Left hindlimb (tissue), 1 donor: ENCODE measurements around the gene APC.
"Not testable (repeated sequence)": the region's sequence is repeated elsewhere in the genome, so short reads cannot be mapped to it uniquely, and the experiment has no call there.

ENCODE experiments used
- DNase-seq: peaks from one replicate; pipeline ENCODE4 v3.0.0-alpha.2; 2018

The APC gene

DNA sequence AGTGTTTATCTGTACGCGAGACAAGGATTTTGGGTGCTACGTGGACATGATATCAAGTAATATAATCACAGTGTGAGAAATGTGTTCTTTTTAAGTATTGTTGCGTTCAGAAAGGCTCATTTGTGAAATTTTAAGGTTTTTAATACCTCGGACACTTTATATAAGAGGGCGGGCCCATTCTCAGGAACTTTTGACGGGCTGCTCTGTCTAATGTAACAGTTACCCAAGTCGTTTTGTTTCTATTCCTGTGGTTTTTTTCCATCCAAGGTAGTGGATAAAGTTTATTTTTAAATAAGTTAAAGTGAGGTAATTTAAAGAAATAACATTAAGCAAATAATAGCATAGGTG, 123.9 kb downstream of the APC start:
- no peak for DNase-seq

DNA sequence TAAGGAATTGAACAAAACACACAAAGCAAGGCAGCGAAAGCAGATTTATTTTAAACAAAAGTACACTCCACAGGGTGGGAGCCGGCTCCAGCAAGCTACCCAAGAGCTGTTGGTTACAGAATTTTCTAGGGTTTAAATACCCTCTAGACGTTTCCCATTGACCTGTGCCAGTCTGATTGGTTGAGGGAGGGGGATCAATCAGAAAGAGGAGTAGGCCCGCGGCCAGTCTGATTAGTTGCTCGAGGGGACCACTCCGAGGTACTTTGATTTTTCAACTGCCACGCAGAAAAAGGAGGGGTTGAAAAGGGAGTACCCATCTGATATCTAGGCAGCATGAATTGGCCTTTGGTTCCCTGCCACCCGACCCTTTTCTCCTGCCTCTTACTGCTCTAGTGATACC, 124.4 kb downstream of the APC start:
- no peak for DNase-seq

DNA sequence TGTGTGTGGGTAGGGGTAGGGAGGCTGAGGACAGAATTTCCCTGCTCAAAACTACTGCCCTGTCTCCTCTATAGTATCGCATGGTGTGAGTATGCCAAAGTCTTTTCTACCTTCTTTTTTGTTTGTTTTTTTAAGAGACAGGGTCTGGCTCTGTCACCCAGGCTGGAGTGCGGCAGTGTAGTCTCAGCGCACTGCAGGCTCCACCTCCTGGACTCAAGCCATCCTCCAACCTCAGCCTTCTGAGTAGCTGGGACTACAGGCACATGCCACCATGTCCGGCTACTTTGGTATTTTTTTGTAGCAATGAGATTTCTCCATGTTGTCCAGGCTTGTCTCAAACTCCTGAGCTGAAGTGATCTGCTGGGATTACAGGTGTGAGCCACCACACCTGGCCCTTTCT, 125.9 kb downstream of the APC start:
- no peak for DNase-seq

DNA sequence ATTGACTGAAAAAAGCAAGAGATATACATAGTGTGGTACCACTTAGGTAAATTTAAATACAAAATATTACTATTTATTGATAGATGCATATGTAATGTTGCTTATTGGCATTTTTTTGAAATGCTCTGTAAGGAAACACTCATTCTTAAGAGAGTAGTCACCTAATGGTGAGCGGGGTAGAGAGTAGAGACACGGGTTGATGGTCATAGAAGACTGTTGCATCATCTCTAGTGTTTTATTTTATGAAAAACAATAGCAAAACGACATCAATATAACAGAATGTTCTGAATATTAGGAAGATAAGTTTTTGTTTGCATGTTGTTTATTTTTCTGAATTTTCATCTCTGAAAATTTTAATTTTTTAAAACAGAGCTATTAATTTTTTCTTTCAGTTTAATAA, 127.4 kb downstream of the APC start:
- DNase-seq: no peak

DNA sequence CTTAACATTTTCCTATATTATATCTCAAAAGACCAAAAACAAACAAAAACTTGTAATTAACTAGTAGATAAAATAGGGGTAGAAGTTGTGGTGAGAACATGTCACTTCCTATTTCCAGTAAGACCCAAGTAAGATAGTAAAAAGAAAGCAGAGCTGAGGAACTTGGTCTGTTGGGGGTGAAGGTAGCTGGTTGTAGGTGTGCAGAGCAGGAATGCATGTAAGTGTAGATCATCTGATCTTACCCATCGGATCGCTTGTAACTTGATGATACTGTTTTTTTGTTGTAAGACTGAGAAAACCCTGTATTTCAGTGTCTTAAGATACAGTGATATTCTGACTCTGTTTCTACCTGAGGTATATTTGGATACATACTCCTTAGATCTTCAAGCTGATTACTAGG, 129.1 kb downstream of the APC start:
- DNase-seq: no peak

DNA sequence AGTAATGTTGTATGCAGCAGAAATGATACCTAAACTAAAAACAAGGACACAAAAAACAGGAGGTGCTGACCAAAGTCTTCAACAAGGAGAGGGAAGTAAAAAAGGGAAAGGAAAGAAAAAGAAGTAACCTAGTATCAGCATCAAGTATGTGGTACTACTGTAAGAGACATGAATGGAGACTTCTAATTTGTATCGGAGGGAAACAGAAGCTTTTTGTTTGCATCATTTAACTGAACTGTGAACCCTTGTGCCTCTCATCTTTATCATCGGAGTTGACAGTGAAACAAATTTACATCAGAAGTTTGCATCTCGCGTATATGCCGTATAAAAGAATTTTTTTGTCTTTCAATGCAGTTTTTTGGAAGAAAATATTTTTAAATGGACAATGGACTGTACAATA, 129.7 kb downstream of the APC start:
- DNase-seq: no peak

DNA sequence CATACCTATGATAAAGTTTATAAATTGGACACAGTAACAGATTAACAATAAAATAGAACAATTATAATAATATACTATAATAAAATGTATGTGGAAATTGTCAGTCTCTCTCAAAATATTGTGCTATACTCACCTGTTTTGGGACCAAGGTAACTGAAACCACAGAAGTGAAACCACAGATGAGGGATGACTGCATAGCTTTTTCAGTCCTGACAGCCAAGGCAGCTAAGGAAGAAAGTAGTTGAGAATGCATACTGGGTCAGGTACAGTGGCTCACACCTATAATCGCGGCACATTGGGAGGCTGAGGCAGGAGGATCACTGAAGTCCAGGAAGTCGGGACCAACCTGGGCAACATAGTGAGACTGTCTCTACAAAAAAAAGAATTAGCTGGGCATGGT, 132.3 kb downstream of the APC start:
- DNase-seq: no peak

DNA sequence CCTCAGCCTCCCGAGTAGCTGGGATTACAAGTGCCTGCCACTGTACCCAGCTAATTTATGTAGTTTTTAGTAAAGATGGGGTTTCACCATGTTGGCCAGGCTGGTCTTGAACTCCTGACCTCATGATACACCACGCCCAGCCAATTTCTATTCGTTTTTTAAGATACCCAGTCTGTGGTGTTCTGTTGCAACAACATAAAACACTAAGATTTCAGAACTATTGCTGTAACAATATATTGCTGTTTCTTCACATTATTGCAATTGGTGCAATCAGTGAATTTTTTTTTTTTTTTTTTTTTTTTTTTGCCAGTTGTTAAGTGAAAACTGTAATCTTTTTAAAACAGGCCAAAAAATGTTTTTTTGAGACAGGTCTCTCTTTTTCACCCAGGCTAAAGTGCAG, 133.3 kb downstream of the APC start:
- no peak for DNase-seq

DNA sequence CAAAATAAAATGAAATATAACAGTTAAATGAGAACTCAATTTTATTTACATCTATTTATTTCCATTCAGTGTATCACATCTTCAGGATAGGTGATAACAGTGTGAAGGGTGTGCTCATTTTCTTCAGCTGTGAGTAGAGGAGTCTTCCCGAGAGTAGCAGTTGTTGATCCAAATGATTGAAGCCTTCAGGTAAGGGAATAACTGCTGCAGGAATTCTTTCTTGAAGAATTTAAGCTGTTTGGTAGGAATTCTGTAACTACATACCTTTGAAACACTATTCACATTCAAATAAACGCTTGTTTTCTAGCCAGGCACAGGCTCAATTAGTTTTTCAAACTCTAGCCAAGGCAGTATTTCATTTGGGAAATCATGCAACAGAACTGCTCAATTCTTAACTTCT, 138.7 kb downstream of the APC start:
- DNase-seq: no peak

DNA sequence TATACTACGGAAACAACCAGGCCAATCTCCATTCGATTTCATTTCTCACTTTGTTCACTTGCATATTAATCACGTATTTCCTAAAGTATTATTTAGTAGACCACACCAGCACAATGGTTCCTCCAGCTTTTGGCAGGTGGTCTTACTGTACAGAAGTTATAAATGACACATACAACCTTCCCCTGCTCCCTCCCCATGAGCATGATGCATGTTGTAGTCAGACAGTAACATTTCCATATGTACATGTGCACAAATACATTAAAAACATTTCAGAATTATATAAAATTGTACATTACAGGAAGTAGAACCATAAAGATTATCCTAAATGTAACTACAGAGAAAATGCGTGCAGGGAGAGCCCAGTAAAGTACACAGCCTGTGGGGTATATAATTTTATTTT, 140.4 kb downstream of the APC start:
- DNase-seq: no peak

DNA sequence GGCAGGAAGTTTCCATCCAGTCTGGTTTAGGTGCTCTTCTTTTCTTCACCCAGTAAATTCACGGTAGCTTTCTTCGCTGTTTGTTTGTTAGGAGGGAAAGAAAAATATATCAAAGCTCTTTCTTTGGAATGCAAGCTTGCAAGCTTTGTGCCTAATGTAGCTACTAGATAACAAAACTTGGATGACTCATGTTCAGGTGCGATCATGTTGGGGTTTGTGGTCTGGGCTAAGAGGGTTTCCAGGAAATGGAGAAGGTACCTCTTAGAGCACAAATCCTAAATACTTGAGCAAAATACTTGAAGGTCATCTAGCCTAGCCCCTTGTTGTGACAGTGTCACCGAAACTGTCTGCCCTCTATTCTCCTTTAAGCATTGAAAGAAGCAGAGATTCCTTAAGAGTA, 141.1 kb downstream of the APC start:
- no peak for DNase-seq

DNA sequence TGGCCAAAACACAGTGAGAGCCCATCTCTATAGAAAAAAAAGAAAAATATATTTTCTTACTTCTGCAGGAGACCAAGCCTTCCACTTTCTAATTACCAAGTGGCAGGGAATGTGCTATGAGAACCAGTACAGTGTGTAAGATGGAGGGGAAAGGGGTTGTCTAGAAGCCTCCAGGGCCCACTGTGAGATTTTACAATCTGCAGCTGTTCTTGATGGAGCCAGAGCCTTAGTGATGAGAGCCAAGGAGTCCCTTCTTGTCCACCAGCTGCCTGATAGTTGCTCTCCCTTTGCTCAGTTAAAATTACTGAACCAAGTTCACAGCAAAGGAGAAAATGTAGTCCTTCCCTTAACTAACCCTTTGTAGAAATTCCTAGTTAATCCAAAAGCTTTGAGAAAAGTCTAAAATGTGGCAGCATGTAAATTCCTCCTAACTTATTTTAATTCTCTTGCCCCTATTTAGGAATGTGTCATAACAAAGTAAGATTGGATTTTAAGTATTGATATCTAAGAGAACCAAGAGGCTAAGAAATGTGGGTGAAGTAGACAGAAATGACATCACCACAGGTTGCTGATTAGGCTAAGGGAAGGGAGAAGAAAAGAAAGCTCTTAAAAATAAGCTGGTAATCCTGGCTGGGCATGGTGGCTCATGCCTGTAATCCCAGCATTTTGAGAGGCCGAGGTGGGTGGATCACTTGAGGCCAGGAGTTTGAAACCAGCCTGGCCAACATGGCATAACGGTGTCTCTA, 142.7 kb downstream of the APC start:
- DNase-seq: no peak

DNA sequence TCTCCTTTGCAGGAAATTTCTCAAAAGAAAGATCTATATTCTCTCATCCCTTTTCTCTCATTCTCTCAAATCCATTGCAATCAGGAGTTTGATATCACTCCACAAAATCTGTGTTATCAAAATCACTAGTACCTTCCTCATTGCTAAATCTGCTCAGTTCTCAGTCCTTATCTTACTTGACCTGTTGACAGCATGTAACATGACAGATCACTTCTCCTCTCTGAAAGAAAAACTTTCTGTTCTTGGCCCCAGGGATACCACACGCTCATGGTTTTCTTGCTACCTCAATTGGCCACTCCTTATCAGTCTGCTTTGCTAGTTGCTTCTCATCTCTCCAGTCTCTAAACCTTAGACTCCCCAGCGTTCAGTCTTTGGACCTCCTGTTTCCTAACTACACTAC, 145.5 kb downstream of the APC start:
- DNase-seq: no peak

DNA sequence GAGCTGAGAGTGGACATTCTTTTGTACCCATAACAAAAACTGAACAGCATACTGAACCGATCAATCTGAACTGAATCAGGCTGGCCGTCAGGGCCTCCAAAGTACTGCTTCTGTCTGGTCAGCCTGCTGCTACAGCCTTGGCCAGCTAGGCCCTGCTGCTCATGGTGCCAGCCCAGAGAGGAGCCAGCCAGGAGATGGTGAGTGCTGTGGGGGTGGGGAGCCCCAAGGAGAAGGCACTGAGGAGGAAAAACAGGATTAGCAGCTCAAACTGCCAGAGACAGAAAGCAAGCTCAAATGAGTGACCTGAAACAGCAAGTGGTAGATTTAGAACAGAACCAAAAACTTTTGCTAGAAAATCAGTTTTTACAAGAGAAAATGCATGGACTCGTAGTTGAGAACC, 147.3 kb downstream of the APC start:
- no peak for DNase-seq

DNA sequence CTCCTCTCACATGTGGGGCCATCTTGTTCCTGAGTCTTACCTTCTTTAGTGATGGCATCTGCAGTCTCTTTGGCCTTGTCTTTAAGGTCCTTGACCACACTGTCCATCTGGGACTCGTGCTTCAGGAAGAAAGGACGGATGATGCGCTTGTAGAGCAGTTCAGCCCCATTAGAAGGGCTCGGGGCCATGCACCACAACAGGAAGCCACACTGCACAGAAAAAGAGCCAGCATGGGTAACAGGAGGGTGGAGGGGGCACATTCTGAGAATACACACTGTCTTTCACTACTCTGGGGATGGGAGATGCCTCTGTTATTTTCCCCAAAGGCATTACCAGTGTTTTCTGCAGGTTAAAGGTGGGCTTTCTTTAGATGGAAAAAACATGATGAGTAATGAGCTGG, 149.3 kb downstream of the APC start:
- DNase-seq: no peak

DNA sequence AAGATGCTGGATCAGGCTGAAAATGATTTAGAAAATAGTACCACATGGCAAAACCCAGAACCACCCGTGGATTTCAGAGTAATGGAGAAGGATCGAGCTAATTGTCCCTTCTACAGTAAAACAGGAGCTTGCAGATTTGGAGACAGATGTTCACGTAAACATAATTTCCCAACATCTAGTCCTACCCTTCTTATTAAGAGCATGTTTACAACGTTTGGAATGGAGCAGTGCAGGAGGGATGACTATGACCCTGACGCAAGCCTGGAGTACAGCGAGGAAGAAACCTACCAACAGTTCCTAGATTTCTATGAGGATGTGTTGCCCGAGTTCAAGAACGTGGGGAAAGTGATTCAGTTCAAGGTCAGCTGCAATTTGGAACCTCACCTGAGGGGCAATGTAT, 154.4 kb downstream of the APC start:
- not testable (repeated sequence) for DNase-seq

DNA sequence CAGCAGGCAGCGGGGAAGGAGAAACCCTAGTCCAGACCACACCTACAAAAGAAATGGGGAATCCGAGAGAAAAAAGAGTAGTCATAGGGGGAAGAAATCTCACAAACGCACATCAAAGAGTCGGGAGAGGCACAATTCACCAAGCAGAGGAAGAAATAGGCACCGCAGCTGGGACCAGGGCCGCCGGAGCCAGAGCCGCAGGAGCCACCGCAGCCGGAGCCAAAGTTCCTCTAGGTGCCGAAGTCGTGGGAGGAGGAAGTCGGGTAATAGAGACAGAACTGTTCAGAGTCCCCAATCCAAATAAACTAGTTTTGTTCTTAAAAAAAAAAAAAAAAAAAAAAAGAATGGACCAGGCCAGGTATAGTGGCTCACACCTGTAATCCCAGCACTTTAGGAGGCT, 155.1 kb downstream of the APC start:
- no peak for DNase-seq

DNA sequence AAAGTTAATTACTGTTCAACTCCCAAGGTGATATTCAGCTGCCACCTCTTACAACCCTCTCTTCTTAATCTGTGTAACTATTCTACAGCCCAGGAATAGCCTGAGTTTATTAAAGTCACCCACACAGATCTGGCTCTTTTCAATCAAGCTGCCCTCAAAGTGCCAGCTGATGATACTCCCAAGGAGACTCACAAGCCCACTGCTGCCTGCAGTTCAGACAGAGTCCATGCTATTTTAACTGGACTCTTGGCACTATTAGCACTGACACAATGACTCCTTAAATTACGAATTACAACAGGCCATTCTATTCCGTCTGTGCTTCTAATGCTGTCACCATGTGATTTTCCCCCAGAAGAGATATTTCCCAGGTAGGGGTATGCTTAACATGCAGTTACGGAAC, 158.0 kb downstream of the APC start:
- DNase-seq: no peak
